ENCODE data around the gene FKBP10. TPM values are rescaled to one million over a fixed set of nuclear protein-coding genes. Genes with fewer than 3 reads are reported as not detected.
"Not testable (repeated sequence)": the region's sequence is repeated elsewhere in the genome, so short reads cannot be mapped to it uniquely, and the experiment has no call there.

The FKBP10 gene
- total RNA-seq, 6 experiments from 2014 or later = 417 to 500 (median 442) TPM

DNA sequence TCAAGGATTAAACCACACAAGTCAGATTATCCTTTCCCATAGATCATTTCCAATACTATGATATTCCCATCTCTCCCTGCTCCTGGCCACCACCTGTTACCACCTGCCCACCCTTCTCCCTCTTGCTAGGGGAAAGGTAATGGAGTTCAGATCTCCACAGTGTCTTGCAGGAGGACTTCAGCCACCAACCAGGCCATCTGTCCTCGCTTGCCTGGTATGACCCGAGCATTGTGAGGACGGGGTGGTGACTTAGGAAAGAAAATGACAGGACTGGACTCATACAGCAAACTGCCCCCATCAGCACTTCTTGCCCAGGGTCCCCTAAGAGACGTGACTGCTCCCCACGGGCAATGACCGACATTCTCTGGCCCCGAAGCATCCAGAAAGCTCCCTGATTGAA lies 10.8 kb downstream of the FKBP10 start:
- Mint-ChIP-seq H3K27me3 (ENCODE audit: insufficient read depth) (peaks cover 9% of the 10 kb centered on the region), H3K4me3 (no peak overlapping the region), H3K9me3 (no peaks in the 10 kb centered on the region), H3K4me1 (ENCODE audit: low read depth) (no peaks in the 10 kb centered on the region), H3K27ac (no peak overlapping the region; the same call in 1 of the 2 replicates), H3K36me3 (ENCODE audit: low read depth) (no peaks in the 10 kb centered on the region; the same call in 1 of the 2 replicates)
- TF ChIP-seq, protein P1, sequence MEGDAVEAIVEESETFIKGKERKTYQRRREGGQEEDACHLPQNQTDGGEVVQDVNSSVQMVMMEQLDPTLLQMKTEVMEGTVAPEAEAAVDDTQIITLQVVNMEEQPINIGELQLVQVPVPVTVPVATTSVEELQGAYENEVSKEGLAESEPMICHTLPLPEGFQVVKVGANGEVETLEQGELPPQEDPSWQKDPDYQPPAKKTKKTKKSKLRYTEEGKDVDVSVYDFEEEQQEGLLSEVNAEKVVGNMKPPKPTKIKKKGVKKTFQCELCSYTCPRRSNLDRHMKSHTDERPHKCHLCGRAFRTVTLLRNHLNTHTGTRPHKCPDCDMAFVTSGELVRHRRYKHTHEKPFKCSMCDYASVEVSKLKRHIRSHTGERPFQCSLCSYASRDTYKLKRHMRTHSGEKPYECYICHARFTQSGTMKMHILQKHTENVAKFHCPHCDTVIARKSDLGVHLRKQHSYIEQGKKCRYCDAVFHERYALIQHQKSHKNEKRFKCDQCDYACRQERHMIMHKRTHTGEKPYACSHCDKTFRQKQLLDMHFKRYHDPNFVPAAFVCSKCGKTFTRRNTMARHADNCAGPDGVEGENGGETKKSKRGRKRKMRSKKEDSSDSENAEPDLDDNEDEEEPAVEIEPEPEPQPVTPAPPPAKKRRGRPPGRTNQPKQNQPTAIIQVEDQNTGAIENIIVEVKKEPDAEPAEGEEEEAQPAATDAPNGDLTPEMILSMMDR (IDR thresholded peaks at IDR 0.05) = no peak
- no peak for DNase-seq

DNA sequence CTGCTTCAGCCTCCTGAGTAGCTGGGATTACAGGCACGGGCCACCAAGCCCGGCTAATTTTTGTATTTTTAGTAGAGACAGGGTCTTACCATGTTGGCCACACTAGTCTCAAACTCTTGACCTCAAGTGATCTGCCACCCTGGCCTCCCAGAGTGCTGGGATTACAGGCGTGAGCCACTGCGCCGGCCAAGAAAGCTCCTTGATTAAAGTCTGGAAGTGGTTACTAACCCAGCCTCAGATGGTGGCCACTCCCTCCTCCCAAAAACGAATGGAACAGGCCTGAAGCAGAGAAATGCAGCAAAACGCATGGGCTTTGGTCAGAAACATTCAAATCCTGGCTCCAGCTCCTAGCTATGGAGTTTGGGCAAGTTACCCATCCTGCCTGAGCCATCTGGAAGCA lies 11.3 kb downstream of the FKBP10 start:
- Mint-ChIP-seq H3K36me3 (ENCODE audit: low read depth) (no peaks in the 10 kb centered on the region), H3K9me3 (no peaks in the 10 kb centered on the region), H3K27ac (peak overlapping the region; percentile 45; the same call in 1 of the 2 replicates), H3K4me1 (ENCODE audit: low read depth) (no peaks in the 10 kb centered on the region), H3K27me3 (ENCODE audit: insufficient read depth) (peaks cover 9% of the 10 kb centered on the region), H3K4me3 (no peak overlapping the region)
- DNase-seq = no peak
- TF ChIP-seq, protein P1 (IDR thresholded peaks at IDR 0.05) = no peak

DNA sequence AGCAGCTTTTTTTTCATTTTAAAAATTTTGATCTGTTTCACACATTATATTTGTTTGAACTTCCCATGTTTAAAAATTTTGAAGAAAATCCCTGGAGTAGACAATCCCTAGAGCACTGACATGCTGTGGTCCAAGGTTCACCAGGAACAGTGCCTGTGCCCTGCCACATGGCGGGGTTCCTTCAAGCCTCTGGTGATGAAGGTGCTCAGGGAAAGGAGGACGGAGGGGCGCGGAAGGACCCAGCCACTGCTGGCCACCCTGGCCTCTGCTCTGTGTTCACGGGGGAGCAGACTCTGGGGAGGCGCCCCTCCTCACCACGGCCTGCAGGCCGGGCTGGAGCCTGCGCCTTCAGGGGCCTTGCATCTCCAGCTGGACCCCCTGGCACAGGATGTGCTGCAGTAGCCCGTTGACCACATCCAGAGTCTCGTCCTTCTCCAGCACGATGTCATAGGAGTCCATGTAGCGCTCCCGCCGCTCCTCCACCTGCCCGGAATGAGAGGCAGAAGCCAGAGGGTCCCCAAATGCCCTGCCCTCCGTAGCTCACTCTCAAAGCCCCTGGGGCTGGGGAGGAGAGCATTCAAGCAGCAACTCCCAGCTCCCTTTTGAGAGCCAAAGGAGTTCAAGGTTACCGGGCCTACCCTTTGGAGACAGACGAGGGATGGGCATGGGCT lies 12.5 kb downstream of the FKBP10 start:
- TF ChIP-seq, protein P1 (IDR thresholded peaks at IDR 0.05) = no peak
- H3K4me1 Mint-ChIP-seq (ENCODE audit: low read depth) = no peaks in the 10 kb centered on the region
- no peaks in the 10 kb centered on the region for H3K9me3 Mint-ChIP-seq
- H3K27me3 Mint-ChIP-seq (ENCODE audit: insufficient read depth) = peaks cover 9% of the 10 kb centered on the region
- H3K36me3 Mint-ChIP-seq (ENCODE audit: low read depth) = peaks cover 9% of the 10 kb centered on the region; the same call in 1 of the 2 replicates
- no peak for DNase-seq
- no peak overlapping the region; the same call in 1 of the 2 replicates for H3K27ac Mint-ChIP-seq
- H3K4me3 Mint-ChIP-seq = no peak overlapping the region

DNA sequence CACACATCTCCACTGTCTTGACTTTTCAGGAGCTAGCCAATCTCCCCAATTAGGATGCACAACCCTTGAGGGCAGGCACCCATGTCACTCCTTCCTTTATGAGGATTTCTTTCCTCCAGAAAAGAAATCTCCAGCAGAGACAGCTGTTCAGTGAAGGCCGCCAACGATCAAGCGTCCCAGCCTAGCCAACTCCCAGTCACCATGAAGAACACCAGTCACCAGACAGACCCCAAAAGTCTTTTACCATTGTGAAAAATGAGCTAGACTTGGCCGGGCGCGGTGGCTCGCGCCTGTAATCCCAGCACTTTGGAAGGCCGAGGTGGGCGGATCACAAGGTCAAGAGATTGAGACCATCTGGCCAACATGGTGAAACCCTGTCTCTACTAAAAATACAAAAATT lies 17.2 kb downstream of the FKBP10 start:
- DNase-seq; H3K27ac Mint-ChIP-seq; H3K27me3 Mint-ChIP-seq (ENCODE audit: insufficient read depth): not testable (repeated sequence)

DNA sequence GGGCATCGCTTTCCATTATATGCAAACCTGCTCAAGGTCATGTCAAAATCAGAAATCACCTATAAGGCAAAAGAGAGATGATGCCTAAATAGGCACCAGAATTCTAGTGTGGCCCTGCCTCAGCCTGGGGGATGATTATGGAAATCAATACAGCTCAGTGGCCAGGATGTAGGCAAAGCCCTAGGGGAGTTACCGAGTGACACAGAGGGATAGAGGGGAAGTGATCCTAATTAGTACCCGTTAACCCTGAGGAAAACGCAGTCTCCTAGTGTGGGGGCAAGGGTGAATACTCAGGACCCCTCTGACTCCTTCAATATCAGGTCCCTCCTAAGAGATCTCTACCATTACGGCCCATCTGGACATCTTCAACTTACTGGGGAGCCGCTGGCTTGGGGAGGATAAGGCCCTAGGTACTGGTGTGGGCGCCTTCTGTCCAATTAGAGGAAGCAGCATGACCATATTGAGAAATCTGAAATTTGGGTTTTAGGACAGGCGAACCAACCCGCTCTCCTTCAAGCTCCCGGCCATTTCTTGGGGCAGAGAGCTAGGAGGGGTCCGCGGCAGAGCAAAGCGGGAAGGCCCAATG lies 22.5 kb downstream of the FKBP10 start:
- Mint-ChIP-seq H3K27ac (peak overlapping the region; percentile 23), H3K4me3 (peak overlapping the region; percentile 87), H3K27me3 (ENCODE audit: insufficient read depth) (peaks cover 2% of the 10 kb centered on the region)

More for the DNA sequence above, 17.2 kb downstream of the FKBP10 start:
- not testable (repeated sequence) for H3K4me1 Mint-ChIP-seq (ENCODE audit: low read depth); H3K4me3 Mint-ChIP-seq; H3K9me3 Mint-ChIP-seq
- H3K36me3 Mint-ChIP-seq (ENCODE audit: low read depth) = peaks cover 17% of the 10 kb centered on the region

More for the DNA sequence above, 22.5 kb downstream of the FKBP10 start:
- Mint-ChIP-seq H3K9me3 (no peaks in the 10 kb centered on the region), H3K36me3 (ENCODE audit: low read depth) (peaks cover 10% of the 10 kb centered on the region), H3K4me1 (ENCODE audit: low read depth) (peaks cover 11% of the 10 kb centered on the region)
- no peak for DNase-seq
- TF ChIP-seq, protein P1 (IDR thresholded peaks at IDR 0.05) = no peak

Measured in HFFc6 (cell line).